Skin epidermis (tissue), 12 donors: Measurements from ENCODE around the gene FREM2.

Experiments used
- H3K27ac ChIP-seq, 21 experiments: fragments of 200-600 bp; sonication (generic) in 11 of 21; one replicate each; pipeline ENCODE4 v1.5.0; 2020; ENCODE audit warnings: mild to moderate bottlenecking in 3 of 21, inconsistent platforms in 2 of 21, moderate library complexity in 2 of 21
- H3K4me3 ChIP-seq, 7 experiments: fragments of 200-600 bp; sonication (generic) in 2 of 7; one replicate each; pipeline ENCODE4 v1.5.0; 2020; ENCODE audit warnings: inconsistent platforms in 2 of 7, mild to moderate bottlenecking in 2 of 7, moderate library complexity in 1 of 7

Gene FREM2

DNA sequence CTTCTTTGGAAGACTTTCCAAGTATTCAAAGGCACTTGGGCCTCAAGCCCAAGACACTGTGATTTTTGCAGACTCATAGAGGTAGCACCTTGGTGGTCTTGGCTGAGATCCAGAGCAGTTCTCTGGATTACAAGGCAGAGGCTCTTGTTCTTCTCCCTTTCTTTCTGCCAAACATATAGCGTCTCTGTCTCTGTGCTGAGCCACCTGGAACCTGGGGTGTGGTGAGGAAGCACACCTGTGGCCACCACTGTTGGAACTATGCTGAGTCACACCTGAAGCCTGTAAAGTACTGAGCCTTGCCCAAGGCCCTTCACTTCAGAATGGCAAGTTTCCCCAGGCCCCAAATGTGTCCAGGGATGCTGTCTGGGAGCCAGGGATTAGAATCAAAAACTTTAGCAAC, 127.5 kb downstream of the FREM2 start:
- Histone ChIP-seq H3K4me3 (no peak overlapping the region), H3K27ac (peak overlapping the region in 1 of 21 experiments; percentile 19)

DNA sequence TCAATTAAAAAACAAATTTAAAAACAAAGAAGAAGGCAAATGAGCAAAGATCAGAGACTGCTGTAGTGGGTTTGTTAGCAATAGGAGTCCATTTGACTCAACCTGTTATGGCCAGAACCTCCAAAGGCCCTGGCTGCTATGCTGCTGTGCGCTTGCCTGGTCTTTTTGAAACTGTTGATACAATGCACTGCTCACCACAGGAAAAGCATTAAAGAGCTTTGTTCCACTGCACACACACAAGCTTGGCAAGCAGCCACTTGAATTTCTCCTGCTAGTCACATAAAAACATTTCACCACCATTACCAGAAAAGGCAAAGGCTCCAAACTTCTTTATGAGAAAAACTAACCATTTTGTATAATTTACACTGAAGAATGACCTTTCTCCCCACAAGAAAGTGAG, 132.2 kb downstream of the FREM2 start:
- Histone ChIP-seq H3K4me3 (no peak overlapping the region), H3K27ac (no peak overlapping the region)

DNA sequence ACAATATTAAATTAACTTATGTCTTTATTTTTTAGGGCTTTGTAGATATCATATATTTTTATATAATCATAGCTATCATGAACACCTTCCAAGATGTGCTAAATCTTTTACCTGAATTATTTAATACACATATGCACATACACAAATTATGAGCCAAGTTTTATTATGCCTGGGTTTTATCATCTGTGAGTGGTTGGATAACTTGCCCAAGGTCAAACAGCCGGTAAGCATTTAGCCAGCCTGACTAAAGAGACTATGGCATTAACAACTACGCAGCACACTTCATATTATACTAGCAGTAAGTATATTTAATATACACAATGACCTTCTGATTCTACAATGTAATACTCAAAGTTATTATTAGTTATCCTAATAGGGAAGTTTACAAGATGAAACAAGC, 132.7 kb downstream of the FREM2 start:
- Histone ChIP-seq H3K4me3 (no peak overlapping the region), H3K27ac (no peak overlapping the region)

DNA sequence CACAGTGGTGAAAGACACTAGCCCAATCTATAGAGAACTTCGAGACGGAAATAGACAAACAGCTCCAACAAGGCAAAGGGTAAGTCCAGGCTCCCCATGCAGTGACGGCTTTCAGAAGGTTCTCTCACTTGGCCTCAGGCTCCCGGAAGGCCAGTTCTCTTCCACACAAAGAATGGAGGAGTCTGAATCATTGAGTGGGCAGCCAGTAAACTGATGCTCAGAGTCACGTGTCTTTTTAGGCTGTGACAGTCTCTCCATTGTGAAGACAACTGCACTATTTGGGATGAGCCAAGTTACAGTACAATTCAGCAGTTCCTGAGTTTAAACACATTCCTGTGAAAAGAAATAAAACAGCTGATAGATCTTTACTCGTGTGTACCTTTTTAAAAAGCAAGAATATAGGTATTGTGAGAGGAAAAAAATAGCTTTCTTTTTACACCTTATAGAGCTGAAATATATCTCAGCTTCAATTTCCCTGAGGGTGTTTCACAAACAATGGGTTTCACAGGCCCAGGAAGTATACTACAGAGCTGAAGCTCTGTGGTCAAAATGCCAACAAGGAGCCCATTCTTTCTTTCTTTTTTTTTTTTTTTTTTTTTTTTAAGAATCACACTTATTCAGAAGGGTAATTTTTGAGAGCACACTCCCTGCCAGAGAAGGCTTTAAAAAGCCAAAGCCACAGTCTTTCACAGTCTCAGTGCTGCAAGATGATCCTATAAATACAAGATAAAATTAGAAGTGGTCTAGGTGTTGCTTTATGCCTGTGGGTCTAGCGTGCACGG, 135.1 kb downstream of the FREM2 start:
- Histone ChIP-seq H3K27ac (no peak overlapping the region), H3K4me3 (no peak overlapping the region)

DNA sequence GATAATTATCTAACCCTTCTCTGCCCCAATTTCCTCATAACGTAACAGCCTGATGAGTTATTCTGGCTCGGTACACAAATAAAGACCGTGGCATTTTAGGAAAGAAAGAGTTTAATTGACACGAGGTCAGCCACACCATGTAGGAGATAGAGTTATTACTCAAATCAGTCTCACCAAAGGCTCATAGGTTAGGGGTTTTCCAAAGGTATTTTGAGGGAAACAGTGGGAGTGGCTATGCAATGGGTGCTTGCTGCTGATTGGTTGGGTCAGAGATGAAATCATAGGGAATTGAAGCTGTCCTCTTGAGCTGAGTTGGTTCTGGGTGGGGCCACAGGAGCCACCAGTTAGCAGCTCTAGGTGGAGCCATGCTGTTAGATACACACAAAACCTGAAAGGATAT, 137.5 kb downstream of the FREM2 start:
- Histone ChIP-seq H3K4me3 (no peak overlapping the region), H3K27ac (no peak overlapping the region)

DNA sequence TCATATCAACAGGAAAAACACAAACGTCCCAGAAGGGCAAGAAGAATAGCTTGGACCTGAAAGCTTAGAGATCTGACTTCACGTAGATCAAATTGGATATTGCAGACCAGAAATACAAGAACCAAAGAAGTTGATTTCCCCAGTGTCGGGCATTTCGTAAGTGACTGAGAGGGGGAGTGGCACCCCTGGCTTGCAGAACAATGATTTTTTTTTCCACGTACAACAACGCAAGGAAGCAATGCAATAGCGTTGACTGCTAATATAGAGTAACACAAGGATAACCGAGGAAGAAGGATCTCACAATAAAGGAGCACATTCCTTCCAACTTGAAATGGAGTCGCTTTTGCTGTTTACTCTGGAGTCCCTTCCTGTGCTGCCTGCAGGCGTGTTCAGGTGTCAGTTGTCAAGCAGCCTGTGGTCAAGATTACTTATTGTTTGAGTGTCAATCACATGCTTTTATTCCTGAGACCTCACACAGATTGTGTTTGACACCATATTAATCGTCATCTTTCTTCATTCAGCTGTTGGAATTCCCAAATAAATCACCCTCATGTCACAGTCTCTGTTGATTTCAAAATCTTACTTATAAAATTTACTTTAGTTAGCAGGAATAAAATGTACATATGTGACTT, 139.4 kb downstream of the FREM2 start:
- H3K4me3 ChIP-seq: no peak overlapping the region
- H3K27ac ChIP-seq: no peak overlapping the region

DNA sequence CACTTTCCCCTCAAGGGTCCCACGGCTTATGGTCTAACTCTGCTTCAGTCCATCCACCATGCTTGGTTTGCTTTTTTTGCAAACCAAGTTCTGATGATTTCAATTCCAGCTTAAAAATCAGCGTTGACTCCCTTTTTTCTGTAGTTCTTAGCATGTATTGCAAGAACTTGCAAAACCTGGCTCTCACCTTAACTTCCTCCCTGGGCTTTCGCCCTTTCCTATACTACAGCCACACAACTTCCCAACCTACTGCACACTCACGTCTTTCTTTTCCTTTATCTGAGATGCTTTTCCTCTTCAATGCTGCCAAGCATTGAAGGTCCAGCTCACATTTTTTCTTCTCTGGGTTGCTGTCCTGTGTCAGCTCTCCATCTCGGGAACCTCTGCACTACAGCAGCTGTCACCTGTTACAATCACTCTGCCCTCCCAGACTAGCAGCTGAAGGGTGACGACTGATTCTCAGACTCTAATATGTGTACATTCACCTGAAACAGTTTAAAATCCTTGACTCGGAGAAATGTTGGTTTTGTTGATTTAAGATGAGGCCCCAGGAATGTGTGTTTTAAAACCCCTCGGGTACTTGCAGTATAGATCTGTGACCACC, 143.7 kb downstream of the FREM2 start:
- Histone ChIP-seq H3K4me3 (no peak overlapping the region), H3K27ac (no peak overlapping the region)

DNA sequence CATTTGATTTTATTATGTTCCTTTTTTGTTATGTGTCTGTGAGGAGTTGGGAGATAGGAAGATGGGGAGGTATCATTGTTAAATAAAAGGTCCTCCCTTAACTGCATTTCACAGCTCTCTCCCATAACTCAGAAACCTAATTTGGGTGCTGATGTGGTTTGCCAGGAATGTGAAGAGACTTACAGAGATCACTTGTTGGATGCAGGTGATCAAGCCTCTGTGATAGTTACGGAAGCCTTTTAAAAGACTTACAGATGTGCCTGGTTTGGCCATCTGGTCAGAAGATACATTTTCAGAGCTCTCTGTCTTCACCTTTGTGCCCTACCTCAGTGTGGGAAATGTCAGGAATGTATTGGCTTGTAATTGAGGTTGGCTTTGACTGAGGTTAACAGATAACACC, 157.7 kb downstream of the FREM2 start:
- no peak overlapping the region for H3K27ac ChIP-seq

DNA sequence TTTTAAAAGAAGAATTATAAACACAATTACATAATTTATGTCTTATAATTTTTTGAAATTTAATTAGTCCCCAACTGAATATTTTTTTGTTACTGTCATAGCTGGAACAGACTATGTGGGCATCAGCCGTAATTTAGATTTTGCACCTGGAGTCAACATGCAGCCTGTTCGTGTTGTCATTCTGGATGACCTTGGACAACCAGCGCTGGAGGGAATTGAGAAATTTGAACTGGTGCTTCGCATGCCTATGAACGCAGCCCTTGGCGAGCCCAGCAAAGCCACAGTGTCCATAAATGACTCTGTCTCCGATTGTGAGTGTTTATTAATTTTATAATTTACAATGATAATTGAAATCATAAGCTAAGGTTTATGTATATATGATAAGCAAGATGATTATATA, 161.5 kb downstream of the FREM2 start:
- no peak overlapping the region for H3K27ac ChIP-seq
- no peak overlapping the region for H3K4me3 ChIP-seq

More for the DNA sequence above, 157.7 kb downstream of the FREM2 start:
- H3K4me3 ChIP-seq: no peak overlapping the region

DNA sequence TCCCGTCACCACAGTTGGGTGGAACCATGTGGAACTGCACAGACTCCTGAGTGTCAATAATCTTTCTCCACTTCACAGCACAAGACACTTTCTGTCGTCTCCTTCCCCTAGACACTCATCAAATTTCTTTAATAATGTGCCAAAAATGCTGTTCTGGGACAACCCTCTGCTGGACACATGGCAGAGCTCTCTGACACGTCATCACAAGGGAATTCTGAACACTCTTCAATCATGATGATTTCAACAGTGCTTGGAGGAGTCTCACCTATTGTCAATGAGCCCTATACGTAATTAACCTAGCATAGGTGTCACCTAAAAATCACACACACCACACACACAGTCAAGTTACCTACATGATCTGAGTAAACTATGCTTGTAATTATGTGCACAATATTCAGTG, 162.4 kb downstream of the FREM2 start:
- no peak overlapping the region for H3K4me3 ChIP-seq
- H3K27ac ChIP-seq: no peak overlapping the region

DNA sequence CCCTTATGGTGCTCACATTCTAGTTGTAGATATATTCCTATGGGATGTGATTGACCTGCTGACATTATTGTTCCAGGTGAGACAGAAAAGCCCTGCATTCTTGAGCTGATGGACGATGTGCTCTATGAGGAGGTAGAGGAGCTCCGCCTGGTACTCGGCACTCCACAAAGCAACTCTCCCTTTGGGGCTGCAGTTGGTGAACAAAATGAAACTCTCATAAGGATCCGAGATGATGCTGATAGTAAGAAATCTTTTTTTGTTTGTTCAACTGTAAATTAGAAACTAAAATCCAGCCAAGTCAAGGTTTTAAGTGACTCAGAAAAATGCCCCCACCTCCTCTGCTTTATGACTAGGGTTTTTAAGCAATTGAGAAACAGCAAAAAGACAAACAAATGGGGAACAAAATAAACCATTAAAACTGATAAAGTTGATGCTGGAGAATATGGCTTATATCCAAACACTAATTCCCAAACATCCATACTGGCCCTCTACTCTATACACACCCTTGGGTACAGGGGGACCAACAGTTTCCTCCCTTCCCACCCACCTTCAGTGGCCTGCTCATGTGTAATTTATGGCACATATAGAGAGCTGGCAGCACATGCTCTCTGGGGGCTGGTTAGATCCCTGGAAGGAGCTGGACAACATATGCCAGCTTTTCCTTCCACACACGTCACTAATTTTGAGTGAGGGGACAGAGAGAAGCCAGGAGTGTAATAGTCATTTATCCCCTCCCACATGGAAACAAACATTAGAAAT, 164.2 kb downstream of the FREM2 start:
- Histone ChIP-seq H3K27ac (no peak overlapping the region), H3K4me3 (no peak overlapping the region)

DNA sequence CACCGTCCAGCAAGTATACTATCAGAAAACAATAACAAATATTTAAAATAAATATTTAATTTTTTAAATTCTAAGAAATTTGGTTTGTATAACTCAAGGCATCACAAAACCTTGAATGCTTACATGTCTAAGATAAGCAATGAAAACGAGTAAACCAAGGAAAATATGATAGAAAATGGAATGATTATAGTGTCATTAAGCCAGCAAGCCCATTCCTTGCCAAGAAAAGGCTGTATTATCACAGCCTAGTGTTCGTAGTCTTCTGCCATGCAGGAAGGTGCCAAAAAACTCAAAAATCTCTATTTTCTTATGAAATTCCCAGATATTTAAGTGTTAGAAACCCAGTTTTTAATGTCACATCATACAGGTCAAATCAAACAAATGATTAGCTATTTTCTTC, 167.3 kb downstream of the FREM2 start:
- no peak overlapping the region for H3K27ac ChIP-seq
- no peak overlapping the region for H3K4me3 ChIP-seq

DNA sequence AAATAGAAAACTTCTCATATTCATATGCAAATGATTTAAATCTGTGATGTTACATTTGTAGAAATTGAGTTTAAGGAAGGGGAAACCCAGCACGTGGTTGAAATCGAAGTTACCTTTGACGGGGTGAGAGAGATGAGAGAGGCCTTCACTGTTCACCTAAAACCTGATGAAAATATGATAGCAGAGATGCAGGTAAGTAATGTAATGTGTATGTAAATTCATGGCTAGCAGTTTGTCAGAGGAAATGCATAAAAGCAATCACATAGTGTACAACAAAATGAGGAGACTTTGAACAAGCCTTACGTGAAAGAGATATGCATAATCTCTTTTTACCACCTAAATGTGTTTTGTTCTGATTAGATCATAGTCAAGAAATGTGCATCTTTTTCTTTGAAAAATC, 169.2 kb downstream of the FREM2 start:
- no peak overlapping the region for H3K27ac ChIP-seq

DNA sequence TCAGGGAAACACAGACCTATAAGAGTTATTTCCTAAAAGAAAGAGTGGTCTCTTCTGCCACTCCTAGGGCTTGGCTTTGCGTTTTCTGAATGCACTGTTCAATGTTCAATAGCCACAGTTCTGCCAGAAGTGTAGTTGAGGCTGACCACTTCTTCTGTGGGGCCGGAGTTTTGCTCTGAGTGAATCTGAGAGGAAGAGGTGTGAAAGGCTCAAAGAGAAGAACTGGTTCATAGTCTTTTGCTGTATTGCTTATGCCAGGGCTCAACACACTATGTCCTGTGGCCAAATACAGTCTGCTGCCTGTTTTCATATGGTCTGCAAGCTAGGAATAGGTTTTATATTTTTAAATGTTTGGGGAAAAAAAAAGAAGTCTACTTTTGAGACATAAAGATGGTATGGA, 175.6 kb downstream of the FREM2 start:
- Histone ChIP-seq H3K4me3 (no peak overlapping the region), H3K27ac (no peak overlapping the region)

More for the DNA sequence above, 169.2 kb downstream of the FREM2 start:
- H3K4me3 ChIP-seq: no peak overlapping the region

DNA sequence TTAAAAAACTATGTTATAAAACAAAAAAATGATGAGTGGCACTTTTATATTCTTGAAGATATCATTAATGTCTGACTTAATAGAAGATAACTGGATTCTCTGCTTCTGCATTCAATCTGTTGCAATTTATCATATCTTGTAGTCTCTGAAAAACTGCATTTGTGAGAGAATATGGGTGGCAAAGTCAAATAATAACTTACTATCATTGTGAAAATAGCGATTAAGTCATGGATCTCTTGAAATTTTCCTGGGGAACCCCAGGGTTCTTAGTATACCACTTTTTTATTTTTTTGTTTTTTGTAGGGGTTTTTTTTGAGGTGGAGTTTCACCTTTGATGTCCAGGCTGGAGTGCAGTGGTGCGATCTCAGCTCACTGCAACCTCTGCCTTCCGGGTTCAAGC, 176.7 kb downstream of the FREM2 start:
- Histone ChIP-seq H3K4me3 (no peak overlapping the region), H3K27ac (no peak overlapping the region)

DNA sequence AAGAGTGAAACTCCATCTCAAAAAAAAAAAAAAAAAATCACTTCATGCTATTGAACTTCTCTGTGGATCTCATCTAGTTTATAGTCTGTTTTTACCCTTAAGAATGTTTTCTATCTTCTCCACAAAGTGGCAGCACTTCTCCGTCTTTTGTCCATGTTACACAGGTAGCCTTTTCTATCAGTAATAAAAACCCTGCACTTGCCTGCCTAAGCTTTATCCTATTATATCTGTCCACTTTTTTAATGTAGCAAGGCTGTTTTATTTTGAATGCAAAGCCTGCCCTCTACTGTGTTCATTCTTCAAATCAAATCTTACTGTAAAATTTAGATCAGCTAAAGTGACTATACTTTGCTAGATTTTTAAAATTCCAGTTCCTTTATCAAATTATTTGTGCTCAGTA, 179.8 kb downstream of the FREM2 start:
- Histone ChIP-seq H3K4me3 (no peak overlapping the region), H3K27ac (no peak overlapping the region)

DNA sequence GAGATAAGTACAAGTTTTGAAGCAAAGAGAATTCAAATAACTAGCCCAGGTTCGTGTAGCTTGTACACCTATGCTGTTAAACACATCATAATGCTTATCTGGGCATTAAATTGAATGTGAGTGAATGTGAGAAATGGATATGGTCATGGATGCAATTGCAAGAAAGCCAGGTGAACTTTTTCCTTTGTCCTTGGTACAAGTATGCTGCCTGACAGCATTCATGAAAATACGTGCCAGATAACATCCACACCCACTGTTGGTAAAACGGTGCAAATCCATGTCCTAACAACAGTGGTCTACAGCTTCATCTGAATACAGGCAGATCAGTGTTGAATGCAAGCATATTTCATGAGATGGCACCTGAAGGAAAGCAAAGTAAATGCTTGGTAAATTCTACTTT, 181.5 kb downstream of the FREM2 start:
- H3K4me3 ChIP-seq: no peak overlapping the region
- no peak overlapping the region for H3K27ac ChIP-seq

DNA sequence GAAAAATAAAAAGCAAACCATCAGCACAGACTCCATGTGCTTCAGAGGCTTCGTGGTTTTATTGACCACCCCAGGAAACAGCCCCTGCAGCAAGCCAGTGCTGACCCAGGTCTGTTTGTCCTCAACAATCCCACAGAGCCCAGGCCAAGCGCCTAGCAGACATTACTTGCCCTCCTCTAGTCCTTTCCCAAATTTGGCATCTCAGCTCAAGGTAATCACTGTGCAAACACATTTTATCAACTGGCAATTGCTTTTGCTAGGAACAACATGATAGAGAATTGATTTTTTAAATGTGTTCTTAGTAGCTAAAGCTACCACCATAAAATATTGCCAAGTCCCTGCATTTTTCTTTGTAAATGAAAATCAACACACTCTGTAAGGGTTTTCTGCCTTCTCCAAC, 182.0 kb downstream of the FREM2 start:
- Histone ChIP-seq H3K27ac (no peak overlapping the region), H3K4me3 (no peak overlapping the region)

DNA sequence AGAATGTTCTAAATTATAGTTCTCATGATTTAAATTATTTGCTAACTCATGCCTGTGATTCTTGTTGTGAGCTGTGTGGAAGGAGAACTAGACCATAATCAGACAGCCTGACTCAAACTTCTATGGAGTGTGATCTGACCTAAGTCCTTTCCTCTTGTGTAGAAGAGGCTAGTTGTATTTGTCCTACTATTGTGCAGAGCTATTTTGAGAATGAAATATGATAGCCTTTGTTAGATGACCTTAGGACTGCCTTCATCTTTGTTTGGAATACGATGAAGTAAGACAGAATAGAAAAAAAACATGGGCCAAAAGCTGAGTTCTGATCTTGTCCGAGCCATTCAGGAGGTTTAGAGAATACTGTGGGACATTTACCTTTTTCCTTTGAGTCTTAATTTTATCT, 184.4 kb downstream of the FREM2 start:
- Histone ChIP-seq H3K27ac (no peak overlapping the region), H3K4me3 (no peak overlapping the region)

DNA sequence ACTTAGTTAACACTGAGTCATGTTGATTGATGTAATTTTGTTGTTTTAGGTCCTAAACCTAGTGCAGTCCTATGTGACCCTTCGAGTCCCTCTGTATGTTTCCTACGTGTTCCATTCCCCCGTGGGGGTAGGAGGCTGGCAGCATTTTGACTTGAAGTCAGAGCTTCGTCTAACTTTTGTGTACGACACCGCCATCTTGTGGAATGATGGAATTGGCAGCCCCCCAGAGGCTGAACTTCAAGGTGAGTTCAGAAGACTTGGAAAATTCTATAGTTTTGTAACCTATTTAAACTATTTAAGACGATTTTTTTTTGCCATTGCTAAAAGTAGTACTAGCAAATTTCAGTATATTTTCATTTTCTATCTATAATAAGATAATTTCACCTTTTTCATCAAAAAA, 185.8 kb downstream of the FREM2 start:
- Histone ChIP-seq H3K27ac (no peak overlapping the region), H3K4me3 (no peak overlapping the region)
